Measurements from ENCODE around the gene CBX8. TPM values are rescaled to one million over a fixed set of nuclear protein-coding genes. Genes with fewer than 3 reads are reported as not detected.

The CBX8 gene
- polyA plus RNA-seq, 4 donors = 11.5 to 17.5 (median 13.4) TPM

- no peak for DNase-seq (ENCODE audit: low read depth in 4 of 4, low spot score in 2 of 4)
These were observed 24.6 kb upstream of the CBX8 start for GRCh38 chr17:79821331-79822095.

DNA sequence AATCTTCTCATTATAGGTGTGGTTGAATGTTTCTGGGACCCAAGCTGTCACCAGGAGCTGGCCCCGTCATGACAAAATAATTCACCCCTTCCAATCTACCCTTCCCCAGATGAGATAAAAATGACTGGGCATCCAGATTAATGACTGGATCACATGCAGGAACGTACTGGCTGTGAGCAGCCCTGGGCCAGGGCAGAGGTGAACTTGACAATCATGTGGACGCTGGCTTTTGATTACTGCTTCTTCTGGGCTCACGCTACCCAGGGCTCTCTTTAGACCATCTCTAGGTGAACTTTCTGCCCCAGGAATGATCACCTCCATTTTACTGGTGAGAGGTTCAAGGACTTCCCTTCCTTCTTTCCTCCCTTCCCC, 24.1 kb upstream of the CBX8 start:
- DNase-seq (ENCODE audit: low read depth in 4 of 4, low spot score in 2 of 4) = no peak

DNA sequence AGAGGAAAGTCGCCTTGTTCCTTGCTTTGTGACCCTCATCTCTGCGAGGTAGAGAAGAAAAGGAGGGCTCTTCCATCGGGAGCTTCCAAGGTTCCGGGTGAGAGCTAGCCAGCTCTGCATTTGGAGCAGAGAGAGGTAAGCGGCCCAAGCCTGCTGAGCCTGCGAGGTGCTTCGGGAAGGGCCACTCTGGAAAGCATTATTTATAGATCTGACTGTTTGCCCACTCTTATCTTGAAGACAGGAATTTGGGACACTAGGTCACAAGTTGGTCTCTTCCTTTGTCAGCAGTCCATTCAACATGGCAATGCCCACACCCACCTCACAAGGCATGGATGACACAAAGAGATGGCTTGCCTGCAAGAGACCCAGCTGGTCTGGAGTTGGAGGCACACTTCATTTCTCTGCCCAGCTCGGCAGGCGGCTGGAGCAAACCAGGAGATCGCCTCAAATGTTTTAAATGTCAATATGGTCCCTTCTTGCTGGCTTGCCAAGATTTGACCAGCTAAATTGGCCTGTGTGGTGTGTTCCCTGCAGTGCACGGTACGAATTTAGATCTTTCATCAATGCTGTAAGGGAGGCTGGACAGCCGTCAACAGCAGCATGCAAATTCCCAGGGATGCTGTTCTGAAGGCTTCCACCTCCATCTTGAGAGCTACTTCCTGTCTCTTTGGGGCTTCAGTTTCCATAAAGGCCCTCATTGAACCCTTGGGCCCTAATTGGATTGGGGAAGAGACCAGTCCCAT, 22.8 kb upstream of the CBX8 start:
- no peak for DNase-seq (ENCODE audit: low read depth in 4 of 4, low spot score in 2 of 4)

DNA sequence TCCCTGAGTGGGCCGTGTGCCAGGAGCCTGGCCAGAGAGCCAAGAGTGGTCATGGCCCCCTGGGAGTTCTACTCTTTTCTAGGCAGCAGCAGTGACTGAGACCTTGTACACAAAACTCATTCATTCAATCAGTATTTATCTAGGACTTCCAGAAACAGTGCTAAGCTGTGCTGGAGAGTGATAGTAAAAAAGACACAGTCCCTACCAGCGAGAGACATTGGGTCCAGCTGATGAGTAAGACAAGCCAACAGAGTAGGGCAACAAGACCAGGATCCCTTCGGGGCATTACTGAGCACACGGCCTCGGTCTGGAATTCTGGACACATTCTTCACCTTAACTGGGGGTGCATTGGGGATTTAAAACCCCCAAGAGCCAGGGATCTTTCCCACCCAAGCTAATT, 22.2 kb upstream of the CBX8 start:
- no peak for DNase-seq (ENCODE audit: low read depth in 4 of 4, low spot score in 2 of 4)

GRCh38 chr17:79818026-79818758, 21.3 kb upstream of the CBX8 start:
- DNase-seq (ENCODE audit: low read depth in 4 of 4, low spot score in 2 of 4) = no peak

DNA sequence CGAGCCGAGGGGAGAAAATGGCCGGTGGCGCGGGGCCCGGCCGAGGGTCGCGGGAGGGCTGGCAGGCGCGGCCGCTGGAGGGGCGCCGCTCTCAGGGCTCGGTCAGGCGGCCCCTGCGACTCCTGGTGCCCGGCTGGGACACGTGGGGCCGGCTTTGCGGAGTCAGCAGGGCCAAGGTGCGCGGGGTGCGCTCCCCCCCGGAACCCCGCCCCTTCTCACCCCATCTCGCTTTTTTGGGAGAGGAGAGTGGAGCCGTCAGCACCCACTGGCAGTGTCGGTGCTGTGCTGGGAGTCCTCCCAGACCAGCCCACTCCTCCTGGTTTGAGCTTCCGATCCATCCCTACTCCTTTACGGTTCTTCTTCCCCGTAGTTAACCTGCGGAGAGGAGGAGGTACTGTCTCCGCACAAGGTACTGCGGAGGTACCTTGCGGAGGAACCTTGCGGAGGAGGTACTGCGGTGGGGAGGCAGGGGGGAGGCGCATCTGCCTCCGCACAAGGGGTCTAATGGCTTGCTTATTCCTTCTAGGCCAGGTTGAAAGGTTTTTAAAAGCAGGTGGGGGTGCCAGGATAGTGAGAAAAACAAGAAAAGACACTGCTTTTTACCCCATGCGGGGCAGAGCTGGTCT, 19.1 kb upstream of the CBX8 start:
- DNase-seq (ENCODE audit: low read depth in 4 of 4, low spot score in 2 of 4) = no peak

- no peak for DNase-seq (ENCODE audit: low read depth in 4 of 4, low spot score in 2 of 4)
These were observed 18.3 kb upstream of the CBX8 start for GRCh38 chr17:79814974-79815835.

- no peak for DNase-seq (ENCODE audit: low read depth in 4 of 4, low spot score in 2 of 4)
These were observed 17.5 kb upstream of the CBX8 start for GRCh38 chr17:79814127-79814973.

- no peak for DNase-seq (ENCODE audit: low read depth in 4 of 4, low spot score in 2 of 4)
These were observed 16.6 kb upstream of the CBX8 start for GRCh38 chr17:79813297-79814126.

GRCh38 chr17:79812353-79813258, 15.7 kb upstream of the CBX8 start:
- DNase-seq (ENCODE audit: low read depth in 4 of 4, low spot score in 2 of 4) = no peak

DNA sequence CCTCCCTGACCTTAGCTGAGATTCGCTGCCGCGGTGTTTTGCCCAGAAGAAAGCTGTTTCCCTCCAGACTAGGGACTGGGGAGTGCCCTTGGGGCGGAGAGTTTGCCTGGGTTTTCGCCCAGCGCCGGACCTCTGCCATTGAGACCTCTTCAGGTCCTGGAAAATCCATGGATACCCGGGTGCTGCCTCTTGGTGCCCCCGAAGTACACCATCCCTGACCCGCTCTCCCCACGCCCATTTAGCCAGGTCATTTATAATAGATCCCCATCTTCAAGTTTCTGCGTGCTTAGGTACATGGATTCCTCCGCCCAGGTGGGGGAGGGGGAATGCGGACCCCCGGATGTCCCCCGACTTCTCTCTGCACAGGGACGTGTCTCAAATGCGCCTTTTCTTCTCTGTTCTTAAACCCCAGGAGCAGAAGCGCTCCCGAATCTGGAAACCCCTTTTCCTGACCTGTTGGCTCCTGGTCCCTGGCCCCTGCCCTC, 15.0 kb upstream of the CBX8 start:
- no peak for DNase-seq (ENCODE audit: low read depth in 4 of 4, low spot score in 2 of 4)

DNA sequence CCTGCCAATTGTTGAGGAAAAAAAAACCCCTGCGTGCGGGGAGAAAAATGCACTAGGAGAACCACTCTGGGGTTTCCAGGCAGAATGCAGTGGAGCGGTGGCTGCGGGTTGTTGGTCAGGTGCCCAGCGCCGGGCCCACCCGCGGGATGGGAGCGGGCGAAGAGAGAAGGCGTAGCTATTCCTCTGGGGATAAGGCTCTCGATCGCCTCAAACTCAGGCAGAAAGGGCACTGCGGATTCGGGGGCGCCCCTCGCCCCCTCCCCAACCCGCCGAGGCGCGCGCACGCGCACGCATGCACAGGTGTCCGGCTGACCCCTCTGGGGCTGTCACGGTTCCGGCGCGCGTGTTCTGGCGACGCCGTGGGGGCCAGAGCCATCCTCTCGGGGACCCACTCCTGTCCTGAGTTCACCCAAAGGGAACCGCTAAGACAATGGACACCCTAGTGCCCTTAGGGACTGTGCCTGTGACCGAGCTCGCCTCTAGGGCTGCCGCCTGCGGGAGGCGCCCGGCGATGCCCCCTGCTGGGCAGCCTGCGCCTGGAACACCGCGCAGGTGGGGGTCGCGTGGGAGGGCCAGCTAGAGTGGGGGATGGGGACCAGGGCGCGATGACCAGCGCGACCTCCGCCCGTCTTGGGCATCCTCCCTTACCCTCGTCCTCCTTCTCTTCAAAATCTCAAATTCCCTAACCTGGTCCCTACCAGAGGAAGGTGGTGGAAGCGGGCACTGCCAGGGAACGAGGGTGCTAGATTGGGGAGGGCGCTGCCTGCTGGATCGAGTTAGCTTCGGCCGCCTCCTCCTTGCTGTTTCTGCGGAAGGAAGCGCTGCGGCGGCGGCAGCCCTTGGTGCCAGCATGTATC, 14.4 kb upstream of the CBX8 start:
- no peak for DNase-seq (ENCODE audit: low read depth in 4 of 4, low spot score in 2 of 4)

DNA sequence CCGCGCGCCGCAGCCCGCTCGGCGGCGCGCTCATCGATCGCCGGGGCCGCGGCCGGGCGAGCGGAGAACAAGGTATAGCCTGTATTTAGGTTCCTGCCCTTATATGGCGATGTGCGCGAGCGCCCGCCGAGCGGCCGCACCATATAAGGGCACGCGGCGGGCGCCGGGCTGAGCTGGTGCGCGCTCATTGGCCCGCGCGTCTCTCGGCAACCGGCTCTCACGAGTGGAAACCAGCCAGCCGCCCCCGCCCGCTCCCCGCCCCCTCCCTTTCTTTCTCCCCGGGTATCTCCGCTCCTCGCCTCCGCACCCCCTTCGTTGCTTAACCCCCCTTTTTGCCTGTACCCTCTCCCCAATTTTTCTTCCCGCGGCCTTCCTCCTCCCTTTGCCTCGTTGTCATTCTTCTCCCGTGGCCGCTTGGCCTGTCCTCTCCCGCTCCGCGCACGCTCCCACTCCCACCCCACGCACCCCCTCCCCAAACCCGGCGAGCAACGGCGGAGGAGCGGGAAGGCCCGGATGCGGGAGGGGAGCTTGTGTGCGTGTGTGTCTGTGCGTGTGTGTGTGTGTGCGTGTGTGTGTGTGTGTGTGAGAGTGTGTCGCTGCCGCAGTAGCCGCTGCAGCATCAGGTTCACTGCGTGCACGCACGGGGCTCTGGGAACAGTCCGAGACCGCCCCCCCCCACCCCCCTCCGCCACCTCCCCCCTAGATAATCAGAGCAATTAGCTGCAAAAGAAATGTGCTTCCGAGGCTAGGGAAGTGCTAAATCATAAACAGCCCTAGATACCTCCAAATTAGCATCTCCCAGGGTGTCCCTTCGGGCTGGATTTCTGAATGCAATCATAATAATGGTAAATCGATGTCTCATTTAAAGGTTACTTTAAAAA, 13.5 kb upstream of the CBX8 start:
- DNase-seq (ENCODE audit: low read depth in 4 of 4, low spot score in 2 of 4) = no peak

DNA sequence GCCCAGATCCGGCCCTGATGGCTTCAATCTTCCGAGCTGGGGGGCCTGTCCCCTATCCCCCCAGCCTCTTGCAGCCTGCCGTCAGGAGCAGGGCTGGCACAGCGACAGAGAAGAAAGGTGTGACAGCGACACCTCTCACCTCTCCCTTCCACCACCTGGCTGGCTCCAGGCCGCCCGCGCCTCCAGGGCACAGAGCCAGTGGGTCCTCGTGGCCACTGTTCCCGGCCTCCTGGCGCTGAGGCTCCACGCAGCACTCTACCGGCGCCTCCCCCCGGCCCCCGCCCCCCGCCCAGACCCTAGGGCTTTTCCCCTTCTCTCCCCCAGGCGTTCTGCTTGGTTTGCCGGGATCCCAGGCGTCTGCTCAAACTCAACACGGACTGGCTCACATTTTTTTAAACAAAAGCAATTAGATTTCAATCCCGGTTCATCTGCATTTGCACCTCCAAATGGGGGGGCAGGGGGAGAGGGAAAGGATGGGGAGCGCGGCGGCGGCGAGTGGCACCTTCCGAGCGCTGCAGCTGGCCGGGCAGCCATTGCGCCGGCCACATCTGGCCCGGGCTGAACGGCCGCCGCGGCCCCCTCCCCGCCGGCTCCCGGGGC, 12.8 kb upstream of the CBX8 start:
- DNase-seq (ENCODE audit: low read depth in 4 of 4, low spot score in 2 of 4) = no peak

Data from left renal cortex interstitium (tissue), 4 donors.